Globus pallidus (tissue), 1 donor: ENCODE results near the gene PRKD1.
"Not testable (repeated sequence)": the region's sequence is repeated elsewhere in the genome, so short reads cannot be mapped to it uniquely, and the experiment has no call there.

ENCODE experiments used
- DNase-seq: peaks from one replicate; pipeline ENCODE4 v3.0.0-alpha.2; 2015; ENCODE audit warnings: low spot score

The PRKD1 gene

DNA sequence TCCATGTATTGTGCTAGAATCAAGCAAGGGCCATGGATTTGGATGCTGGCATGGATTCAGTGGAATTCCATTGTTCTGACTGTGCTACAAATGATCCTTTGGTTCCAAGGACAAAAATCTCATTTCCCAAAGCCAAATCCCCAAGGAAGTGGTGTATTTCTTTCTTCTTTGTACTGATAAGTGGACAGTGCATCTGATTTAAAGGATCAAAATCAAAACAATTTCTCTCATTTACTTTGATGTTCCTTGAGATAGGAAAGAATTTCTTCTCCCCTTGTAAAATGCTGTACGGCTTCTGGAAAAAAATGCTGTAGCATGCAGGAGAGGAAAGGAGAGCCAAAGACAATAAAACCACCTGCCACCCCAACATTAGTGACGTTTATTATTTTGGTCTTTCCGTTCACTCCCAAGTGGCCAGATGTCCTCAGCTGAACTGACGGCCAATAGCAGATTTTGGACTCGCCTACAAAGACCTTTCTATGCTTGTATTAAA is 185.7 kb downstream of the PRKD1 start:
- peak; percentile 34 for DNase-seq

DNA sequence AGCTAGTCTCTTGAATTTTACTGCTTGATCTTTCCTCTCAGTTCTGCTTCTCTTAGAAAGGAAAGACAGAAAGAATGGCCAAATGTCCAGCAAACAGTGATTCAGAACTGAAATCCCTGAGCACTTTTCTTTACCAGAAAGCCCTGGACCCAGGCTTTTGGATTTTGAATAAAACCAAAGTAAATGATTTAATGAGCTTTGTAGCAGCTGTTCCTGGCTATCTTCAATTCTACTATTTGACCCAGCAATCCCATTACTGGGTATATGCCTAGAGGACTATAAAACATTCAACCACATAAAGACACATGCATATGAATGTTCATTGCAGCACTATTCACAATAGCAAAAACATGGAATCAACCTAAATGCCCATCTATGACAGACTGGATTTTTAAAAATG is 187.2 kb downstream of the PRKD1 start:
- DNase-seq: no peak

GRCh38 chr14:29738950-29739349 is 188.7 kb downstream of the PRKD1 start:
- DNase-seq: no peak

GRCh38 chr14:29738056-29738455 is 189.6 kb downstream of the PRKD1 start:
- no peak for DNase-seq

DNA sequence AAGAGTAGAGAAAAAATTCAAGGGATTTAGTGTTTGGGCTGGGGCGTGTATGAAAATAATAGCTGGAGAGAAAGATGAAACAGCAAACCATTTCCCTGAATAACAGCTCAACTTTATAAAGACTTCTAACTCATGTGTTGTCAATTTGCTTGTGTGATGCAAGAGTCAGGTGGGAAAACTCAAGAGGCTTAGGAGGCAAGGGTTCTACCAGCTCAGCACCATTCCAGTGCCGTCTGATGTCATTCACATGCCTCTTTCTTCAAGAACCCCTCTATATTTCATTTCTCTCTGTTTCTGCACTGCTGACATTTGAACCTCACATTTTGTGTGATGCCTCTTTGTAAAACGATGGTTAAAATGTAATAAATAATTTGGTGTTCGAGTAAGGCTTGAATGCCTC is 192.2 kb downstream of the PRKD1 start:
- no peak for DNase-seq

GRCh38 chr14:29734732-29735131 is 192.9 kb downstream of the PRKD1 start:
- DNase-seq: no peak

- DNase-seq: not testable (repeated sequence)
Measured at GRCh38 chr14:29726560-29727331, 200.9 kb downstream of the PRKD1 start.

DNA sequence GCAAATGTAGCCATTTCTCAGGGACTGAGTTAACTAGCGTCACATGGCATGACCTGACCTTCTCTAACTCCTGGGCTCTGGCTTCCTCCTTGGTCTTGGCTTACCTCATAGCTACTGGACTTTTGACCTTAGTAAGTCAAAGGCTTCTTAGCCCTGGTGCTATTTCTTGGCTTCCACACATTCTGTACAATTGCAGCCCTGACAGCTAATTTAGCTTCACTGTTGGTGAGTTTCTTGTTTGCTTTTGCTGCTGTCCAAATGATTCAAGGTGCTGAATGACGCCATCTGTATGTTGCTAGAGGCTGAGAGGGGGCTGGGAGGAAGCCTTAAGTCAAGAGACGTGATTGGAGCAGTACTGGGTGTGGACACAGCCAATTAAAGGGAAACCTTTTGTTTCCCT is 202.7 kb downstream of the PRKD1 start:
- DNase-seq: no peak

- no peak for DNase-seq
Measured at GRCh38 chr14:29722831-29723230, 204.8 kb downstream of the PRKD1 start.

- no peak for DNase-seq
Measured at GRCh38 chr14:29721586-29721985, 206.1 kb downstream of the PRKD1 start.

GRCh38 chr14:29717901-29718300 is 209.7 kb downstream of the PRKD1 start:
- no peak for DNase-seq

- DNase-seq: peak; percentile 35
Measured at GRCh38 chr14:29716150-29716549, 211.5 kb downstream of the PRKD1 start.

- no peak for DNase-seq
Measured at GRCh38 chr14:29712601-29713000, 215.0 kb downstream of the PRKD1 start.

- peak; percentile 62 for DNase-seq
Measured at GRCh38 chr14:29710015-29710414, 217.6 kb downstream of the PRKD1 start.

- DNase-seq: no peak
Measured at GRCh38 chr14:29709490-29709889, 218.2 kb downstream of the PRKD1 start.

- no peak for DNase-seq
Measured at GRCh38 chr14:29706700-29707099, 220.9 kb downstream of the PRKD1 start.

DNA sequence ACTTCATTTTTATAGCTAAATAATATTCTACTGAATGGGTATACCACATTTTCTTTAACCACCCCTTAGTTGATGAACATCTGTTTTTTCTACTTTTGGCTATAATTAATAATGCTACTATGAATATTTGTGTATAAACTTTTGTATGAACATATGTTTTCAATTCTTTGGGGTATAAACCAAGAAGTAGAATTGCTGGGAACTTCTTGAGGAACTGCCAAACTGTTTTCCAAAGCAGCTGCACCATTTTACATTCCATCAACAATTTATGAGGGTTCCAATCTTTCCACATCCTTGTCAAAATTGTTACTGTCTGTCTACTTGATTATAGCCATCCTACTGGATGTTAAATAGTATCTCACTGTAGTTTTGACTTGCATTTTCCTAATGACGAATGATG is 221.8 kb downstream of the PRKD1 start:
- no peak for DNase-seq

- DNase-seq: not testable (repeated sequence)
Measured at GRCh38 chr14:29689597-29689996, 238.1 kb downstream of the PRKD1 start.

- no peak for DNase-seq
Measured at GRCh38 chr14:29687866-29688265, 239.8 kb downstream of the PRKD1 start.

DNA sequence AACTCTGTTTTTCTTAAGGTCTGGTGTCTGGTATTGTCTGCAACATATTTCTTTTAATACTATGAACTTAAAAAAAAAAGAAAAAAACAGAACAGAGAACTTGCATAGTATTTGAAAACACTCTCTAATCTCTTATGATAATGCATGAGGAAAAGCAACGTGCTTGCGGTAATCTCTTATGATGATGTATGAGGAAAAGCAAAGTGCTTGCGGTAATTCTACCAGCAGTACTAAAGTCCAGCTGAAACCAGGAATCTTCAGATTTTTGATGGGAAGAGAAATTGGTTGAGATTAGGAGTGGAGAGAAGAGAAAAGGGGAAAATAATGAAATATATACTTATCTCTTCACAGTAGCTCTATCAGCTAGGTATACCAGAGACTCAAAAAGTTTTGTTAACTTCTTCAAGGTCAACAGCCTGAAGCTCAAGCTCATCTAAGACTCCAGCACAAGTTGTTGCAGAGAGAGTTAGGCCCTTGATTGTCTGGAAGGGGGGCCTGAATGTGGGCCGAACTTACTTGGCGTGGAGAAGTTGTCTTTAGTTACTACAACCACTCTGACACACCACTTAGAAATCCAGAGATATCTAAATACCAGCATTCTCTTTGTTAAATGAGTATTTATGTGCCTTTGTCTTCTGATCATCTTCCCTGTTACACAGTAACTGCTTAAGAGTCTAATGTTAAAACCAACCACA is 240.4 kb downstream of the PRKD1 start:
- DNase-seq: no peak

DNA sequence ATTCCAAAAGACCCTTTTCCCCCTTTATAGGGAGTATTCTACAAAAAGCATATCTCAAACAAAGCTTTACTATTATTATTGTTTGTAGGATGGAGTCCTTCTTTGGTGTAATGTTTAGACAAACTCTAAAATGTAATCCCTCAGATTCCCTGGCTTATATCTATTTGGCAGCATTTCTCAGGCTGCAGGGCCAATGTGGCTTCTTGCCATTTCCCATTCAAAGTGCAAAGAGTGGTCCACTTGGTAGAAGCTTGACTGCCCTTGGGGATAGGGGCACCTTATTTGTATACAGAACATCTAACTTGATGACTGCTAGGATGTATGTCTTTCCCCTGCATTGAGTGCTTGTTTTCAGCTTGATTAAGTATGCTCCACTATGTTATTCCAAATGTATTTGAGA is 242.7 kb downstream of the PRKD1 start:
- no peak for DNase-seq

- no peak for DNase-seq
Measured at GRCh38 chr14:29682789-29683188, 244.9 kb downstream of the PRKD1 start.

DNA sequence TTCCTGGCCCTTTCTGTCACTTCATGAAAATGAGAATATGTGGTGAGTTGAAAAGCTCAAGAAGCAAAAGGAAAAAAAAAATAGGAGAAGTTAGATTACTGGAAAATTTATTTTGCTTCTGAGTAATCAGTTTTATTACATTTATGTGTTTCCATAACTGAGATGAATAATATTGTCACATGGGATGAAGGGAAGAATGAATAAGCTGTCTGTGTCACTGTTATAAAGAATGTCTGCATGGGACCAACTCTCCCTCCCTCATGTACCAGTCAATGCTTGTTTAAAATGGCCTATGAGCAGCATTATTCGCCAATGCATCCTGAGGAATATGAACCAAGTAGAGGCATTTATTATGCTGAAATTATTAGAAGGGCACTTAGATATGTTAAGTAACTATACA is 246.3 kb downstream of the PRKD1 start:
- peak; percentile 61 for DNase-seq
